Middle frontal gyrus (tissue), 1 donor: ENCODE measurements around the gene ASB4.
"Not testable (repeated sequence)": the region's sequence is repeated elsewhere in the genome, so short reads cannot be mapped to it uniquely, and the experiment has no call there.

ENCODE experiments used
- DNase-seq: peaks from one replicate; pipeline ENCODE4 v3.0.0-alpha.2; 2015; ENCODE audit warnings: low spot score; ENCODE audit errors: extremely low spot score

The ASB4 gene, protein sequence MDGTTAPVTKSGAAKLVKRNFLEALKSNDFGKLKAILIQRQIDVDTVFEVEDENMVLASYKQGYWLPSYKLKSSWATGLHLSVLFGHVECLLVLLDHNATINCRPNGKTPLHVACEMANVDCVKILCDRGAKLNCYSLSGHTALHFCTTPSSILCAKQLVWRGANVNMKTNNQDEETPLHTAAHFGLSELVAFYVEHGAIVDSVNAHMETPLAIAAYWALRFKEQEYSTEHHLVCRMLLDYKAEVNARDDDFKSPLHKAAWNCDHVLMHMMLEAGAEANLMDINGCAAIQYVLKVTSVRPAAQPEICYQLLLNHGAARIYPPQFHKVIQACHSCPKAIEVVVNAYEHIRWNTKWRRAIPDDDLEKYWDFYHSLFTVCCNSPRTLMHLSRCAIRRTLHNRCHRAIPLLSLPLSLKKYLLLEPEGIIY

DNA sequence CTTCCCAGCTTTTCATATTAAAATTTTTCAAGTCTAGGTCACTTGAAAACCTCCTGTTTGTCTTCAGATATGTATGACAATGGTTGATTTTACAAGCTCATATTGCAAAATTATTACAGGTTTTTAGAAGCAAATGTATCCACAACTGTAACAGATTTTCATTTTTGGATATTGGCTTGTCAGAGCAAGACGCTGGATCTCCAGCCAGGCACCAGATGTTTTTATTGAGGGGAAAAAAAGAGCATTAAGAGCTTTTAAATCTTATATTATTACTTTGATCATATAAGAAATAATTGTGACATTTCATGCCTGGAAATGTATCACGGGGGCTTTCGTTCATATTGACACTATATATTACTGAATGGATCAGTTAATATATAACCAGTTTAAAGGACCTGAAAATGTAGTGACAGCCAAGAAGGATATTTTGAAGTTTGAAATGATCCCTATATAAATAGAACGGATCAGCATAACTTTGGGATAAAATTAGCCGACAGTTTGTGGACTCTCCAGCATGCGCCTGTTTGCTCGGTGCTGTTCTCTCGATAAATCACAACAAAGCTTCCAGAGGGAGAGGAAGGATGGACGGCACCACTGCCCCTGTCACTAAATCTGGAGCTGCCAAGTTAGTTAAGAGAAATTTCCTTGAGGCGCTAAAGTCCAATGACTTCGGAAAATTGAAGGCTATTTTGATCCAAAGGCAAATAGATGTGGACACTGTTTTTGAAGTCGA is at the start of gene ASB4:
TSS of gene ASB4 (plus strand) at position 553 of the 733 bp plus-strand sequence. CDS start at position 582, 29 bp downstream.
- DNase-seq = no peak

DNA sequence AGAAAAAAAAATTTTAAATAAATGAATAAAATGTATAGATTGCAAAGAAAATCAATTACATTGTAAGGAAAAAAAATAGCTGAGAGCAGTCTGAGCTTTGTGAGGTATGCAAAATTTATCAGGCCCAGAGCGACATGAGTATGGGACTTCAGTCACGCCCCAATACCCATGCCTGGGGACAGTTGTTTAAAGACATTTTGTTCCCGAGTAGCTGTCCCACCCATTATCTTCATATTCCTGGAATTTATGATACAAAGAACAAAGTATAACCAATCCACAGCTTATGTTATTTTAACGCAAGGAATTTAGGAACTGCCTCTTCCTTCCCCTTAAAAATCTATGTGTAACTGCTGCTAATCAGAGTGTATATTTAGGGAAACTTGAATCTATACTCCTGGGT is 49.3 kb upstream of the ASB4 start:
- DNase-seq = no peak

DNA sequence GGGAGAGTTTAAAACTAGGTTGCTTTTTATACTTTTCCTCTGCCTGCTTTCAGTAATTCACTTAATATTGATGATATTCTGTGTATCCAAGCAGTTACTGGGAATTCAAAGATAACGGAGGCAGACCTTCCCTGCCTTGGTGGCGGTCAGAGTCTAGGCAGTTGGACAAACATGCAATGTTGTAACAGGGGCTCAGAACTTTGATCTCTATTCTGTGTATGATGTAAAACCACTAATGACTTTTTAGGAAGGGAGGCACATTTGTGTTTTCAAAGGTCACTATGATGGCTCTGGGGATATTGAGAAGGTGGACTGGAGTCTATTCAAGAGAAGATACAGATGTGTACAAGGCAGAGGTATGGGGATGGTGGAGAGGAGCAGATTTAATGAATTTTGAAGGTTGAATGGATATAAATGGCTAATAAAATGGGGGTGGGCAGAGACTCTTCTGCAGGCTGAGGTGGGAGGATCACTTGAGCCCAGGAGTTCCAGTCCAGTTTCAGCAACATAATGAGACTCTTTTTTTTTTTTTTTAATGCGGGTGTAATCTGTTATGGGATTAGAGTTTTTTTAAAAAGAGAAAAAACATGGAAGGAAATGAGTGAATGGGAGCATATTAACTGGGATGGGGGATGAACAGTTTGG is 45.2 kb upstream of the ASB4 start:
- no peak for DNase-seq

DNA sequence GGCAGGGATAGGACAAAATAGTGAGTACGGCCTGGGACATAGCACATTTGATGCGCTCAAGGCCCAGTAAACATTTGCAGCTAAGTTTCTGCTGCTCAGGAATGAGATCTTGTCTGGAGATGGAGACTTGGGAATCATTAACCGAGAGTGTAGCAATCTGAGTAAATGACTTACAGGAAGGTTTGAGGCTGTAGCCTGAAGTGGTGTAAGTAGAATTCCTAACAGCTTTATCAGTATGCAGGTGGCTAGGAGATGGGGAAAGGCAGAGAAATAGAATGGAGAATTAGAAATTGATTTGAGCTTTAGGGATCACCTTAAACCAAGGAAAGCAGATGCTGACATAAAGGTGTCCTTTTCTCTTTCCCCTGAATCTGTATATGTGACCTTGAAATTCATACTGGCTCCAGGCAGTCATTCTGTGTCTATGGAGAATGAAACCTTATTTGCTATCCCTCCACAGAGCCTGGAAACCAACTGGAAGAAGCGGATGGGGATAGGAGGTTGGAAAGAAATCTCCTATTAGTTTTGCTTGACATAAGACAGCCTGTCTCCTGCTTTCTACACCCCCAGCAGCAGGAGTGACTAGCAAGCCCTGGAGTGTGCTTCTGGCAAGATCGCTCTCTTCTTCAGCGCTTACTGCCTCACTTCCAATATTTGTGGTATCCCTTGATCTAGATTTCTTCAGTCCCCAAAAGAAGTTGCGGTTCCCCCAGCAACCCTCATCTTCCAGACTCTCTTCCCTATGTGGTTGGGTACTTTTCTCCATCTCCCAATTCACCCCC is 44.5 kb upstream of the ASB4 start:
- DNase-seq = no peak

DNA sequence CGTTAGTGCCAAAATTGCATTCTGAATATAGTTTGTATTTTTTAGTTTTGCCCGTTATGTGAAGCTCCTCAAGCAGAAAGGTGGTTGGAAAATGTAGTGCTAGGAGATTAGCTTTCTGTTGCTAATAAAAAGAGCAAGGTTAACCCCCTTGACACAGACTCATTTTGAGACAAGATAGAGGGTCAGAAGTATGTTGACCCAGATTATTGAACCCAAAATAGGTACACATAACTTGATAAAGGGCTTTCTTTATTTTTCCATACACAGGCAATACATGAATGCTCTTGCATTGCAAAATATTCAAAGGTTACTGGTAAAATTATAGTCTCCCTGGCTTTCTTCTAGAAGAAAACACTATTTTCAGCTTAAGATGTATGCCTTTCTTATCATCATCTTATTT is 40.9 kb upstream of the ASB4 start:
- no peak for DNase-seq

DNA sequence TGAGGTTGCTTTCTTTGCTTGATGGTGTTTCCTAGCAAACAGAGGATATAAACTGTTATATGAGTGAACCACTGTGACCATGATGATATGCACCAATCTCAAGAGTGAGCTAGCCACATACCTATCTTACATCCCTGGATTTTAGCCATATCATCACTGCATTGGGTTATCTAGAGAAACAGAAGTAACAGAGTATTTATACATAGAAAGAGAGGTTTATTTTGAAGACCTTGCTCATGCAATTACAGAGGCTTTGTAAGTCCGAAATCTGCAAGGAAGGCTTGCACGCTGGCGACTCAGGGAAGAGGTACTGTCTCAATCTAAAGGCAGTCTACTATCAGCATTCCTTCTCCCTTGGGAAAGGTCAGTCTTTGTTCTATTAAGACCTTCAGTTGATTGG is 39.1 kb upstream of the ASB4 start:
- DNase-seq = no peak

DNA sequence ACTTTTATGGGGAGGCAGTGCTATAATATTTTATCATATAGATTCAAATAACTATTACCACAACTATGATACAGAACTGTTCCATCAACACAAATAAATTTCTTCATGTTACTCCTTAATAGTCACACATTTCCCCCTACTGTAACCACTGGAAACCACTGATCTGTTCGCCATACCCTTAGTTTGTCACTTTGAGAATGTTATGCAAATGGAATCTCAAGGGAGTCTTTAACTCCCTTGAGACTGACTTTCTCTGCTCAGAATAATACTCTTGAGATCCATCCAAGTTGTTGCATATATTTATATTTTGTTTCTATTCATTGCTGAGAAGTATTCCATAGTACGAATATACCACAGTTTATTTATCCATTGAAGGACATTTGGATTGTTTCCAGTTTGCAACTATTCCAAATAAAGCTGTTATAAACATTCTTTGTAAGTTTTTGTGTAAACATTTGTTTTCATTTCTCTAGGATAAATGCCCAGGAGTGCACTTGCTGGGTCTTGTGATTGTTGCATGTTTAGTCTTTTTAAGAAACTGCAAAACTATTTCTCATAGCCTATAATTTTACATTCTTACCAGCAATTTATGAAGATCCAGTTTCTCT is 31.2 kb upstream of the ASB4 start:
- no peak for DNase-seq

DNA sequence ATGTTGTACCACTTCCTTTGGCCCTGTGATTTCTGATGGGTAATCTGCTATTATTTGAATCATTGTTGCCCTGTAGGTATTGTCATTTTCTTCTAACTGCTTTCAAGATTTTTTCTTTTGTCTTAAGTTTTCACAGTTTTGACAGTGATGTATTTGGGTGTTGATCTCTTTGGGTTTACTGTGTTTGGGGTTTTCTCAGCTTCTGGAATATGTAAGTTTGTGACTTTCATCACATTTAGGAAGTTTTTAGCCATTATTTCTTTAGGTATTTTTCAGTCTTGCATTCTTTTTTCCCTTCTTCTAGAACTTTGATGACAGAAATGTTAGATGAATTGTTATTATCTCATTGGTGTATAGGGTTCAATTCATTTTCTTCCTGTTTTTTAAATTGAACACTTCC is 27.8 kb upstream of the ASB4 start:
- DNase-seq = no peak

DNA sequence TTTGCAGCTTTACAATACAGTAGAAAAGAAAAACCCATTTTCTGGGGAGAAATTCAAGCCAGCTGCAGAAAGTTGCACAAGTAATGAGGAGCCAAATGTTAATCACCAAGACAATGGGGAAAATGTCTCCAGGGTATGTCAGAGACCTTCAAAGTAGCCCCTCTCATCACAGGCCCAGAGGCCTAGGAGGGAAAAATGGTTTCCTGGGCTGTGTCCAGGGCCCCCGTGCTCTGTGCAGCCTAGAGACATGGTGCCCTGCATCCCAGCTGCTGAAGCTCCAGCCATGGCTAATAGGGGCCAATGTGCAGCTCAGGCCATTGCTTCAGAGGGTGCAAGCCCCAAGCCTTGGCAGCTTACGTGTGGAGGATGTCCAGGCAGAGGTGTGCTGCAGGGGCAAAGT is 25.1 kb upstream of the ASB4 start:
- DNase-seq = not testable (repeated sequence)

DNA sequence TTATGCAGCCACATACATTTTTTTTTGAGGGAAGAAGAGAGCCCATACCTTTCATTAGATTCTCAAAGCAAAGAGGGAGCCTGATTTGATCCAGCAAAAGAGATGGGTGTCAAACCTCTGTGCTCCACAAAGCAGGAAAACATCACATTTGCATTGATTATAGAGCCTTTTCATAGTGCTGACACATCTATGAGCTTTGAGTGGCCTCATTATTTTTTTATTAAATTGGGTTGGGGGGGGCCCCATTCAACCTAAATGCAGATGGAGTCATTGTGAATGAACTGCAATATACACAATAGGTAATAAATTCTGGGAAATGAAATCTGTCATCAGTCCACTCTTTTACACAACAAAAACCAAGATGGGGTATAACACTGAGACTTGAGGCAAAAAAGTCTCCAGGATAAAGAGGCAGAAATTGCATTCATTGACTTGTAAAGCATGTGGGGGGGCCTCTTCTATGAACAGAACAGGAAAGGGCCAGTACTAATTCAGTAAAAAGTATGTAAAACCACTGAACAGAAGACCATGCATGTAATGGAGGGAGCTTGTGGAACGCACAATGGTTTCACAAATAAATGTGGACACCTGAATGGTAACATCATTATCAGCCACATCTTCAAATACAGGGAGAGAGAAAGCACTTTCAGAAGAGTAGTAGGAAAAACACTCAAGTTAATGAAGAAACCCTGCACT is 17.7 kb upstream of the ASB4 start:
- DNase-seq = no peak

DNA sequence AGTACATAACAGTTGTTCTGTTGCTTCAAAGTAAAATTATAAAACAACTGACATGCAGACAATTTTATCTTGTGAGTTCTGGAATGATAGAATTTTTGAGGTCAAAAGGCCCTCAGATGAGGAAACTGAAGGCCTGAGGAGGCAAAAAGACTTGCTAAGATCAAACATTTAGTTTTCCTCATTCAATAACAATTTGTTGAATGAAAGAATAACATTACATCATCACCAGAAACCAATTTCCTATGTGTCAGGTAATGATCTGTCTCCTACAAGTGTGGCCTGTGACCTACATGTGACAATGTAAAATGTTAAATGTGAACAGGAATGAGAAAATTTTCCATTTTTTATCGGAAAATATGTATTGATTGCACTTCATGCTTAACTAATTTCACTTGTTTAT is 16.6 kb upstream of the ASB4 start:
- DNase-seq = no peak

DNA sequence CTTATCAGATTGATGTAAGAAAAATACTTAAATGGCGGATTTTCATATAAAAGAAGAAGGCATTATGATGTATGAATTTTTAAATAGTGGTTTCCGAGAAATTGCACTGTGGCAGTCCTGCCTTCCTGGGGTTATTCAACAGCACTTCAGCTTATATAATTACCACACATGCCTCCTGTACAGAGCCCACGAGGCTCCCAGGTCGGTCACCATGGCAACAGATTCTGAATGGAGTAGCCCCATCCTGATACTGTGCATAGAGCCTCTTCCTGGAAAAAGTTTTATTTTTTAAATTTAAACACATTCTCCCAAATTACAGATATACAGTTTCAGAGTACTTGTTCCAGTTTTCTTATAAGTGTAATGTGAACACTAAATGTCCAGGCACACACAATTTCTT is 15.9 kb upstream of the ASB4 start:
- DNase-seq = no peak

DNA sequence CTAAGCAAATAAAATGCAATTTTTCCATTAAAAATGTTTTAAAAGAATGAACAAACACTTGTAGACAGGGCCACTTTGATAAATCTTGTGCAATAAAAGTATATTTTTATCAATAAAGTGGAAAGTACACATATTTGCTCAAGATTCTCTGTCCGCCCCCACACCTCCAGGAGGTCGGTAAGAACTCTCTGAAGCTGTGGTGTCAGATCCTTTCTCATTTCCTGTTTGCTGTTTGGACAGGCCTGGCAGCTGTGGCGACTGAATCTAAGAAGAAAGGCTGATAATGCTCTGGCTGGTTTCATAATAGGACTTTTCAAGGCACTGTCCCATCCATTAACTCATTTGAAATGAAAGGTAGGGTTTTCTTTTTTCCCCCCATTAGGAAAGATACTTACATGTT is 15.3 kb upstream of the ASB4 start:
- no peak for DNase-seq

DNA sequence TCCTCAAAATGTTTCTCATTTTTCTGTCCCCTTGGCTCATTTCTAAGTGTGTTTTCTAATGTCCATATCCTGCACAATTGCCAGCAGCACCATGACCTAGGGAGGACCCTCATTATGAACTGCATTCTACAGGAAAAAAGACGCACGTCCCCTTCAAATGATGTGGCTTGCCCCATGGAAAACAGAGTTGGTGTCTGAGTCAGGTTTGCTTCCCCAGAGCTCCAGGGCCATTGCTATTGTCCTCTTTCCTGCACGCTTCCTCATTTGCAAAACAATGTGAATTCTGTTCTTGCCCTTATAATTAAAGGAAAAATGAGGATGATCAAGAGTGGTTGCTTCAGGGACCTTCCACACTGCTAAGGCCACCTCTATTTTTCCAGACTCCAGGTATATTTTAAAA is 14.7 kb upstream of the ASB4 start:
- DNase-seq = no peak

DNA sequence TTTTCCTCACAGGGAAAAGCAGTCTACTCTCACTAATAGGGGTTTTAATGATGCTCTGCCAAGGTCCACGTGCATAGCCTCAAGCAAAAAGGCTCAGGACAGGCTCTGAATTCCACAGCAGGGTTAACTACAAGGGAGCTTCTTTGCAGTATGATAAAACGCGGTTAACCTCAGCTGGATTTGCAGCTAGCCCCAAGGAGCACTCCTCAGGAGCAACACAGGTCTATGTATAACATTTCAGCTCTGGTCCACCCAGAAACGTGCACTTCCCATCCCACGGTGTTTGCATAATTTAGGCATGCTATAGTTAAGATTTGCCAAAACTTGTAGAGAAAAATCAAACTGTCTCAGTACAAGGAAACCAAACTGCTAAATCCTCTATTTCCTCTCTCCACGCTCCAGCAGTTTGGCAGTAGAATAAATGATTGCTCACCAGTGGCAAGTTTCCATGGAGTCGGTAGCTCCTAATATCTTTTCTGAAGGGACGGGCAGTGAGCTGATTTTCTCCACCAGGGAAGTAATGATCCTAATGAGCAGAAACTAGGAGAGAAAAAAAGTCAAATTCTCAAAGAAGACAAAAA is 13.1 kb upstream of the ASB4 start:
- no peak for DNase-seq

DNA sequence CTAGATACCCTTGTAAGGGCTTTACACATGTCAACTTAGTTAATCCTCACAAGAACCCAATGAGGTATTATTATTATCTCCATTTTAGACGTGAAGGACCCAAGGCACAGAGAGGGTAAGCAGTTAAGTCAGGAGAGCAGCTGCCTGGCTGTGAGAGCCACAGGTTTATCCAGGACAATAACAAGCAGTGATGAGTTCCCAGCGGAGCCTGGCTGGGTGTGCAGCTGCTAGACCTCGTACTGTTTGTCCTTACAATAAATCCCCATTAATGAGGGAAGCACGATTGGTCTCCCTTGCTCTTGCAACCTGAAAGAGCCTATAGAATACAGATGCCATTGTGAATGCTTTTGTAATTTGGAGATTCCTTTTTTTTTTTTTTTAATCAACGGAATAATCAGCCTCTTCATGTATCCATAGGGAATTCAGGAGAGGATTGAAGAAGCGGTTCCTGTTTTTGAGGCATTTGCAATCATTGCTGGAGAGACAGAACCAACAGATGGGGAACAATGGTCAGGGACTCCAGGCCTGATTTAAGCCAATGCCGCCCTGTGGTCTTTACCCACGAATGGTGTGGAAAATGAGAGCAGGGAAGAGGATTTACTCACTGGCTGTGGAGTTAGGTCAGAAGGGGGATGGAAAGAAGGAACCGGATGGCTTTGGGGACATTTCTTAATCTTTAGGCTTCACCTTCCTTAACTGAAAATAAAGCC is 12.3 kb upstream of the ASB4 start:
- DNase-seq = no peak

DNA sequence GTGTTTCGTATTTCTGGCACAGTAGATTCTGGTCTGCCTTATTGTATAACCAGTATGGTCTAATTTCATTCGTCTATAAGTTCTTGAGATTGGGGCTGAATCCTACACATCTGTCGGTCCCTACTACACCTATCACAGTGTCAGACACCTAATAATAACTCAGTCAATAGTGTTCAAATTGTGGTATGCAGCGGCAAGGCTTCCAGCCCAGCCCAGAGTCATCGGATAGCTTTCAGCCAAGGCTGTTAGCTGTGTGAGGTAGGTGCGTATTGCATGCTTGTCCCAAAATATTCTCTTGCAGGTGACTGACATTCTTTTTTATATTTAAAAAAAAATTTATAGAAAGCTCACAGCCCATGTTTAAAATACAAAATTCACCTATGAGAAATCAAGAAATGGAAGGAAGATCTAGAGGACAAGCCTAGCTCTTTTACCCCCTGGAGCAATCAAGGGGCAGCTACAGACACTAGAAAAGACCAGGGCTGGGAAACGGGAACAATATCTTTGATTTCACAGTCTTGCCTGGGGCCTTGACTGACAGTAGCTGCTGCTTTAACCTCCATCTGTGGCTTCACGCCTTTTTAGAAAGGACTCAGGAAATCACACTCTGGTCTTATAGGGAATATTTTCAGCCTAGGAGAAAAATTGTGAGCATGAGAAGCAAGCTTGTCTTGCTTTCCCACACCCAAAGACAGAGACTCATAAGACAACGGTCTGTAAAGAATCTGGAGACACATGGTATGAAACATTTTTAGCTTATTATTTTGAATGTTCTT is 9.5 kb upstream of the ASB4 start:
- no peak for DNase-seq

DNA sequence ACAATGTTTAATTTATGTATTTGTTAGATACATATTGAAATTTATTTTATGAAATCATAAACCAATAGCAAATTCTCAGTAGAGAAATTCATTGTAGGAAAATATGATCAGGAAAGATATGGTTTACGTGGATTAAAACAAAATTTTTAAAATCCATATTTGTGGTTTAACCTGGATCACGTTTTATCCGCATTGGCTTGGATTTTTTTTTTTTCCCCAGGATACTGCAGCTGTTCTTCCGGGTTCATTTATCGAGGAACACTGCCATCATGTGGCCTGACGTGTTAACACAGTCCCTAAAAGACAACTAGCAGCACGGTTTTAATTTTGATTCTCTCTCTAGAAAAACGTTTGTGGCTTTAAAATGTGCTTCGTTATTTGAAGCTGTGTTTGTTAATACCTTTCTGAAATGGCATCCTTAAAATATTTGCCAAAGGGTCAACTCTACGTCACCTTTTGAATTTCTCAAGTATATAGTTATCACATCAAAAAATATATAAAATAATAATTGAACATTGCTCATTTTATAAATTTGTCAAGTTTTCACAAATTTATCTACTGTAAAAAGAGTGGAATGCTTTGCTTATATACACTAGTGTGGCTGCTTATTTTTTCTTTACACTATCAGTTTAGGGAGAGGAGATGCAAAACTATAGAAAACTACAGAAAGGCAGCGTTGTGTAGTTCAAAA is 8.7 kb upstream of the ASB4 start:
- DNase-seq = no peak
